ENCODE data around the gene TNMD. TPM values are rescaled to one million over a fixed set of nuclear protein-coding genes. Genes with fewer than 3 reads are reported as not detected.

The TNMD gene
- total and polyA plus RNA-seq, 2 of the 8 experiments (the other 6 are each of a cell fraction or from before 2014, with no cell fraction given) = 1.4 to 2.1 TPM

- no peak overlapping the region for H2BK15ac ChIP-seq (ENCODE audit: low read length)
- no peaks in the 10 kb centered on the region for H3K9me3 ChIP-seq (ENCODE audit: insufficient read depth in 2 of 2, low read depth in 1 of 2, low read length in 1 of 2)
- H3K4ac ChIP-seq (replicated peaks; ENCODE audit: insufficient read length, low read depth, low read length) = no peak overlapping the region
- no peaks in the 10 kb centered on the region for H4K20me1 ChIP-seq (replicated peaks in 1 of 2; ENCODE audit: control insufficient read depth in 1 of 2, insufficient read depth in 2 of 2, low read length in 2 of 2)
- no peak overlapping the region for H4K5ac ChIP-seq (ENCODE audit: insufficient read length, low read depth, low read length)
- peaks cover 0 to 4% (median 1%) of the 10 kb centered on the region in 4 experiments; a peak in 2 of 7 replicates for H3K4me1 ChIP-seq (replicated peaks in 1 of 4; ENCODE audit: control insufficient read depth in 3 of 4, insufficient read depth in 4 of 4, low read length in 3 of 4)
- H3K14ac ChIP-seq (ENCODE audit: insufficient read length) = no peak overlapping the region
- no peak overlapping the region for H3K4me2 ChIP-seq (ENCODE audit: insufficient read depth in 1 of 2, low read depth in 2 of 2, low read length in 2 of 2)
- no peak overlapping the region for H4K91ac ChIP-seq (replicated peaks; ENCODE audit: insufficient read length, low read length)
- H2AFZ ChIP-seq (ENCODE audit: low read length) = no peak overlapping the region
- H3K4me3 ChIP-seq (ENCODE audit: extremely low read depth in 1 of 4, insufficient read depth in 2 of 4, low read depth in 3 of 4, low read length in 4 of 4) = no peak overlapping the region
- no peak overlapping the region for H3K18ac ChIP-seq (ENCODE audit: extremely low read depth, low read length)
- no peak overlapping the region for H2BK12ac ChIP-seq (ENCODE audit: low read depth, low read length)
- H2BK5ac ChIP-seq (ENCODE audit: low read depth, low read length) = no peak overlapping the region
- no peaks in the 10 kb centered on the region for H3K23me2 ChIP-seq (ENCODE audit: low read depth, low read length)
- no peaks in the 10 kb centered on the region for H3K79me1 ChIP-seq (ENCODE audit: low read depth, low read length)
- ChIA-PET CTCF (ENCODE audit: partially characterized antibody) (interaction anchor here (0.6 to 2.1 kb wide), 3 partner anchors 11 to 27 kb away, joined by 3 to 7 read pairs (median 3); no protein-coding TSS in a partner anchor), POLR2A (ENCODE audit: partially characterized antibody) (interaction anchor here (1.0 kb wide), 1 partner anchor 12 kb away, joined by 3 read pairs; no protein-coding TSS in a partner anchor)
- no peak overlapping the region for H3K23ac ChIP-seq (ENCODE audit: insufficient read length)
- no peak overlapping the region for H3K9ac ChIP-seq (replicated peaks in 1 of 4; ENCODE audit: extremely low read depth in 1 of 4, low read depth in 3 of 4, low read length in 3 of 4)
- no peak for DNase-seq (ENCODE audit: low read depth in 1 of 2, low spot score in 2 of 2)
- 38% methylated on average over 2 of the region's 3 CpGs; no CpG with 5 or more reads in 1 of the 2 experiments for WGBS, 2 experiments (ENCODE audit: extremely low coverage in 1 of 2, insufficient coverage in 1 of 2, insufficient read length in 1 of 2, insufficient replicate concordance in 2 of 2, low coverage in 1 of 2, low lambda C conversion rate in 2 of 2, missing lambda C conversion rate in 1 of 2)
- H3K79me2 ChIP-seq (ENCODE audit: control insufficient read depth in 1 of 2, insufficient read depth in 2 of 2, low read length in 2 of 2) = no peaks in the 10 kb centered on the region
- H3K27ac ChIP-seq (ENCODE audit: low read depth, low read length) = no peak overlapping the region
- no peak overlapping the region for H2AK5ac ChIP-seq (ENCODE audit: low read depth, low read length)
- FAIRE-seq = no peak
- no peak overlapping the region for H2BK120ac ChIP-seq (replicated peaks; ENCODE audit: low read depth, low read length)
- H3K27me3 ChIP-seq (replicated peaks in 1 of 4; ENCODE audit: control insufficient read depth in 3 of 4, extremely low read depth in 1 of 4, insufficient read depth in 3 of 4, low read length in 3 of 4) = no peaks in the 10 kb centered on the region
- no peak overlapping the region for H2BK20ac ChIP-seq (ENCODE audit: low read length)
- no peak overlapping the region for H4K8ac ChIP-seq (ENCODE audit: extremely low read depth, insufficient read depth, low read length)
- no peaks in the 10 kb centered on the region for H3K36me3 ChIP-seq (ENCODE audit: control insufficient read depth in 2 of 4, insufficient read depth in 4 of 4, low read length in 3 of 4)
- no peak overlapping the region for H3K56ac ChIP-seq (replicated peaks; ENCODE audit: insufficient read length, low read depth, low read length)
- TF ChIP-seq EGR1 (IDR thresholded peaks at IDR 0.05; ENCODE audit: borderline replicate concordance, low read depth, low read length) (no peak), POLR2AphosphoS5 (IDR thresholded peaks at IDR 0.05; ENCODE audit: low read depth, low read length) (no peak), SIRT6 (IDR thresholded peaks at IDR 0.05; ENCODE audit: low read length) (no peak), POLR2A (IDR thresholded peaks at IDR 0.05; ENCODE audit: control extremely low read depth in 1 of 2, low read depth in 2 of 2, low read length in 2 of 2) (no peak), SUZ12 (IDR thresholded peaks at IDR 0.05; ENCODE audit: low read length) (no peak), KDM4A (IDR thresholded peaks at IDR 0.05; ENCODE audit: low read depth, low read length, severe bottlenecking) (no peak), SIN3A (conservative IDR thresholded peaks at IDR 0.05 in 1 of 2, IDR thresholded peaks at IDR 0.05 in 1 of 2; ENCODE audit: low read depth in 1 of 2, low read length in 2 of 2) (no peak), TAF7 (optimal IDR thresholded peaks at IDR 0.05; ENCODE audit: borderline replicate concordance, low read depth, low read length) (no peak), GTF2F1 (IDR thresholded peaks at IDR 0.05; ENCODE audit: borderline replicate concordance, low read depth, low read length) (no peak), TCF12 (IDR thresholded peaks at IDR 0.05; ENCODE audit: low read depth, low read length) (no peak), BRCA1 (IDR thresholded peaks at IDR 0.05; ENCODE audit: low read depth, low read length) (no peak)
- TF ChIP-seq, protein P1, sequence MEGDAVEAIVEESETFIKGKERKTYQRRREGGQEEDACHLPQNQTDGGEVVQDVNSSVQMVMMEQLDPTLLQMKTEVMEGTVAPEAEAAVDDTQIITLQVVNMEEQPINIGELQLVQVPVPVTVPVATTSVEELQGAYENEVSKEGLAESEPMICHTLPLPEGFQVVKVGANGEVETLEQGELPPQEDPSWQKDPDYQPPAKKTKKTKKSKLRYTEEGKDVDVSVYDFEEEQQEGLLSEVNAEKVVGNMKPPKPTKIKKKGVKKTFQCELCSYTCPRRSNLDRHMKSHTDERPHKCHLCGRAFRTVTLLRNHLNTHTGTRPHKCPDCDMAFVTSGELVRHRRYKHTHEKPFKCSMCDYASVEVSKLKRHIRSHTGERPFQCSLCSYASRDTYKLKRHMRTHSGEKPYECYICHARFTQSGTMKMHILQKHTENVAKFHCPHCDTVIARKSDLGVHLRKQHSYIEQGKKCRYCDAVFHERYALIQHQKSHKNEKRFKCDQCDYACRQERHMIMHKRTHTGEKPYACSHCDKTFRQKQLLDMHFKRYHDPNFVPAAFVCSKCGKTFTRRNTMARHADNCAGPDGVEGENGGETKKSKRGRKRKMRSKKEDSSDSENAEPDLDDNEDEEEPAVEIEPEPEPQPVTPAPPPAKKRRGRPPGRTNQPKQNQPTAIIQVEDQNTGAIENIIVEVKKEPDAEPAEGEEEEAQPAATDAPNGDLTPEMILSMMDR (IDR thresholded peaks at IDR 0.05; ENCODE audit: control extremely low read depth in 1 of 3, insufficient read depth in 1 of 3, low read depth in 1 of 3, low read length in 3 of 3) = no peak
These were observed 57.6 kb downstream of the TNMD start for GRCh38 chrX:100642290-100642689.

Data from H1 (cell line).